A172 (cell line): ENCODE measurements around the gene PPP1R2. TPM values are rescaled to one million over a fixed set of nuclear protein-coding genes. Genes with fewer than 3 reads are reported as not detected.
"Not testable (repeated sequence)": the region's sequence is repeated elsewhere in the genome, so short reads cannot be mapped to it uniquely, and the experiment has no call there.

ENCODE experiments used
- DNase-seq: peaks from one replicate; pipeline ENCODE4 v3.0.0-alpha.2; 2015; ENCODE audit warnings: low spot score
- total RNA-seq: library from RNA; depleted of rRNA; stranded (reverse); fragments of >200 nt; shearing (Covaris generic); gene quantifications from 2 replicates; pipeline ENCODE4 v1.2.3, GENCODE V29; 2014

Gene PPP1R2
- total RNA-seq, 1 experiment from 2014 or later = 61.4 TPM

GRCh38 chr3:195539479-195539878 is 3.6 kb downstream of the PPP1R2 start:
- DNase-seq = no peak

GRCh38 chr3:195537995-195538394 is 5.1 kb downstream of the PPP1R2 start:
- DNase-seq = no peak

- no peak for DNase-seq
Observed at GRCh38 chr3:195535293-195535692, 7.8 kb downstream of the PPP1R2 start.

- no peak for DNase-seq
Observed at GRCh38 chr3:195532834-195533233, 10.3 kb downstream of the PPP1R2 start.

- DNase-seq = no peak
Observed at GRCh38 chr3:195532345-195532744, 10.8 kb downstream of the PPP1R2 start.

- DNase-seq = no peak
Observed at GRCh38 chr3:195531683-195532082, 11.4 kb downstream of the PPP1R2 start.

- DNase-seq = no peak
Observed at GRCh38 chr3:195526492-195526891, 16.6 kb downstream of the PPP1R2 start.

GRCh38 chr3:195524171-195524896 is 18.8 kb downstream of the PPP1R2 start:
- DNase-seq = no peak

- peak; percentile 61 for DNase-seq
Observed at GRCh38 chr3:195522254-195523023, 20.7 kb downstream of the PPP1R2 start.

- no peak for DNase-seq
Observed at GRCh38 chr3:195517030-195517429, 26.1 kb downstream of the PPP1R2 start.

- not testable (repeated sequence) for DNase-seq
Observed at GRCh38 chr3:195514610-195515235, 28.4 kb downstream of the PPP1R2 start.

GRCh38 chr3:195512798-195513345 is 30.3 kb downstream of the PPP1R2 start:
- no peak for DNase-seq

GRCh38 chr3:195511136-195511535 is 32.0 kb downstream of the PPP1R2 start:
- no peak for DNase-seq

- no peak for DNase-seq
Observed at GRCh38 chr3:195508185-195508584, 34.9 kb downstream of the PPP1R2 start.

GRCh38 chr3:195475614-195476013 is 67.5 kb downstream of the PPP1R2 start:
- no peak for DNase-seq

GRCh38 chr3:195475116-195475515 is 68.0 kb downstream of the PPP1R2 start:
- DNase-seq = not testable (repeated sequence)

GRCh38 chr3:195468841-195469240 is 74.3 kb downstream of the PPP1R2 start:
- DNase-seq = no peak

GRCh38 chr3:195468391-195468776 is 74.7 kb downstream of the PPP1R2 start:
- DNase-seq = no peak

GRCh38 chr3:195467641-195468390 is 75.3 kb downstream of the PPP1R2 start:
- peak; percentile 31 for DNase-seq

GRCh38 chr3:195466251-195466650 is 76.9 kb downstream of the PPP1R2 start:
- no peak for DNase-seq
